Non-pigmented ciliary epithelial cell (primary cell): ENCODE results near the gene TMPRSS9.
A peak's percentile ranks its signal among the peaks of the same experiment; 100 is the strongest.
"Not testable (repeated sequence)": the region's sequence is repeated elsewhere in the genome, so short reads cannot be mapped to it uniquely, and the experiment has no call there.

Experiments
- DNase-seq: peaks from one replicate; pipeline ENCODE4 v3.0.0-alpha.2; 2010; ENCODE audit warnings: low read depth

TMPRSS9 gene

GRCh38 chr19:2362046-2362969 lies 2.2 kb downstream of the TMPRSS9 start:
- no peak for DNase-seq

DNA sequence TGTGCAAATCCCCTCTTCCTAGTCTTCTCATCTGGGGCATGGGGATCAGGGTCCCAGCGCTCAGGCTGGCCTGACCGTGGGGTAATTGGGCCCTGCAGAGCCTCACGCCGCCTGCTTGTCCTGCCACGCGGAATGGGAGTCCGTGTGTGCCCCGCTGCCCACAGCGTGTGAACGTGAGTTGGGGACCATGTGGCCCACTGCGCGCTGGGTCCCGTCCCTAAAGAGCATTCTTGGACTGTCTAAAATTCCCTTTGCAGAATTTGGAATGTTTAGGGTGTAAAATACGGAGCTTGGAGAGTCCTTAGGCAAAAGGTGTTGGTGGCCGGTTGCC lies 2.9 kb downstream of the TMPRSS9 start:
- no peak for DNase-seq

GRCh38 chr19:2363419-2363818 lies 3.4 kb downstream of the TMPRSS9 start:
- no peak for DNase-seq

DNA sequence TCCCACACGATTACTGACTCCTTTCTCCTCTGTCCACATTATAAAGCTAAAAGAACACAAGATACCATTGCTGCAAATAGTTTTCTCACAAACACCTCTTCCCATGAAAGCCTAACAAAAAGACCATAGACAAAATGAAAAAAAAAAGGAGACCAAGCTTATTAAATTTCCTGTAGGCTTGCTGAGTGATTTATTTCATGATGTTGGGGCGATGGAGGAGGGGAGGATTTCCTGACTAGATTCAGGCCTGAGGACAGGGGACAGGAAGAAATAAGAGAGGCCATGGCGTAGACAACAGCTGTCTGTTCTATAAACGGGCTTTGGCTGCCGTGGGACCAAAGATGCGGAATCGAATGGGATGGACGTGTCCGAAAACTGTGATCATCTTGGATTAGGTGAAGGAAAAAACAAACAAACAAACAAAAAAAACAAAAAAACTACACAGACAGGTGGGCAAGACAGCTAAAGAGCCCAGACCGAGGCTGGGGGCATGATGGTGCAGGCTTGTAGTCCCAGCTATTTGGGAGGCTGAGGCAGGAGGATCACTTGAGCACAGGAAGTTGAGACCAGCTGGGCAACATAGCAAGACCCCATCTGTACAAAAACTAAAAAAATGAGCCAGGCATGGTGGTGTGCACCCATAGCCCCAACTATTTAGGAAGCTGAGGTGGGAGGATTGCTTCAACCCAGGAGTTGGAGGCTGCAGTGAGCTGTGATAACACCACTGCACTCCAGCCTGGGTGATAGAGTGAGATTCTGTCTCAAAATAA lies 5.3 kb downstream of the TMPRSS9 start:
- DNase-seq = no peak

GRCh38 chr19:2371656-2372055 lies 11.6 kb downstream of the TMPRSS9 start:
- DNase-seq = no peak

GRCh38 chr19:2372076-2372612 lies 12.1 kb downstream of the TMPRSS9 start:
- DNase-seq = no peak

GRCh38 chr19:2374808-2375207 lies 14.7 kb downstream of the TMPRSS9 start:
- DNase-seq = no peak

- DNase-seq = no peak
Measured at GRCh38 chr19:2375353-2376121, 15.5 kb downstream of the TMPRSS9 start.

DNA sequence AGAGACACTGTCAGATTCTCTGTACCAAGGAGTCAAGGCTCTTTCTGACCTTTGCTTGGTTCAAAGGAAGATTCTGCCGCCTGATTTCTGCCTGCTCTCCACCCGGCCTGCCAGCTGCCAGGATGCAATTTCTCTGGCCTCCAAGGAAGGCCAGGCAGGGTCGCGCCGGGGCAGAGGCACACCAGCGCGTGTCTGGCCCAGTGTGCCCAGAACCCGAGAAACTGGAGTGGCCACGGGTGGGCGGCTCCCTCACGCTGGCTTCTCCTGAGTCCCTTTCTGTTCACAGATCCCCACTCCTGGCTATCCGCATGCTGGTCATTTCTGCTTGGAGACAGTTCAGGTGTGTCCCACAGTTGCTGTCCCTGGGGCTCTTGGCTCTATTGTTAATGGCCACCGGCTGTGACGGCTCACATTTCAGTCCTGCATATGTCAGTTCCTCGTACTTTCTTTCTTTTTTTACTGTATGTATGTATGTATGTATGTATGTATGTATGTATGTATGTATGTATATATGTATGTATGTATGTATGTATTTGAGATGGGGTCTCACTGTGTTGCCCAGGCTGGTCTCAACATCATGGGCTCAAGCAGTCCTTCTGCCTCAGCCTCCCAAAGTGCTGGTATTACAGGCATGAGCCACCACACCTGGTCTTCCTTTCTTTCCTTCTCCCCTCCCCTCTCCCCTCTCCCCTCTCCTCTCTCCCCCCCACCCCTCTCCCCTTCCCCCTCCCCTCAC lies 16.9 kb downstream of the TMPRSS9 start:
- no peak for DNase-seq

- no peak for DNase-seq
Measured at GRCh38 chr19:2380567-2380966, 20.5 kb downstream of the TMPRSS9 start.

- DNase-seq = no peak
Measured at GRCh38 chr19:2381148-2381820, 21.2 kb downstream of the TMPRSS9 start.

GRCh38 chr19:2382530-2383222 lies 22.6 kb downstream of the TMPRSS9 start:
- no peak for DNase-seq

GRCh38 chr19:2385053-2385721 lies 25.1 kb downstream of the TMPRSS9 start:
- peak; percentile 65 for DNase-seq

- no peak for DNase-seq
Measured at GRCh38 chr19:2387367-2388288, 27.6 kb downstream of the TMPRSS9 start.

- no peak for DNase-seq
Measured at GRCh38 chr19:2389594-2389993, 29.5 kb downstream of the TMPRSS9 start.

DNA sequence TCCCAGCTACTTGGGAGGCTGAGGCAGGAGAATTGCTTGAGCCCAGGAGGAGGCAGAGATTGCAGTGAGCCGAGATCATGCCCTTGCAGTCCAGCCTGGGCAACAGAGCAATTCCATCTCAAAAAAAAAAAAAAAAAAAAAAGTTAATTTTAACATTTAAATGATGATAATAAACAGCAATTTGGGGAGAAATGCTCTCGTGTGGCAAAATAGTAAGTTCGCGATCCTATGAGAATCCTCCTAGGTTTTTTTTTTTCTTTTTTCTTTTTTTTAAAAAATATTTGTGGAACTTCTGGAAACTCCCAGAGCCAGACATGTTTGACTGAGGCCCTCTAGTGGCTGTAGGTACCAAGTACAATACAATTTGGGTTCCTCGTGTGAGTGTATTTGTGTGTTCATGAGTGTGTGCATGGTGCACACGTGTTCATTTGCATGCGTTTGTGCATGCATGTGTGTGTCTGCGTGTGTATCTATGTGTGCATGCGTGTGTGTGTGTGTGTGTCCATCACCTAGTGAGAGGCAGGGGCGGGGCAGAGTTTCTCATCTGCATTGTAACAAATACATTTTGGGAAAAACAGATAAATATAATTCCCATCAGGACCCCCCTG lies 31.2 kb downstream of the TMPRSS9 start:
- DNase-seq = no peak

GRCh38 chr19:2392366-2392765 lies 32.3 kb downstream of the TMPRSS9 start:
- no peak for DNase-seq

- DNase-seq = not testable (repeated sequence)
Measured at GRCh38 chr19:2392899-2393298, 32.8 kb downstream of the TMPRSS9 start.
